ENCODE results near the gene C1QTNF12.
"Not testable (repeated sequence)": the region's sequence is repeated elsewhere in the genome, so short reads cannot be mapped to it uniquely, and the experiment has no call there.

The C1QTNF12 gene

GRCh38 chr1:1196431-1197187, 49.9 kb downstream of the C1QTNF12 start:
- DNase-seq: no peak

- not testable (repeated sequence) for DNase-seq
These were observed 50.8 kb downstream of the C1QTNF12 start for GRCh38 chr1:1195726-1196125.

- no peak for DNase-seq
These were observed 51.8 kb downstream of the C1QTNF12 start for GRCh38 chr1:1194723-1195122.

Measured in hippocampal formation (tissue), 2 donors.